ENCODE measurements around the gene SLC6A7.
A peak's percentile ranks its signal among the peaks of the same experiment; 100 is the strongest.
"Not testable (repeated sequence)": the region's sequence is repeated elsewhere in the genome, so short reads cannot be mapped to it uniquely, and the experiment has no call there.

SLC6A7 gene

DNA sequence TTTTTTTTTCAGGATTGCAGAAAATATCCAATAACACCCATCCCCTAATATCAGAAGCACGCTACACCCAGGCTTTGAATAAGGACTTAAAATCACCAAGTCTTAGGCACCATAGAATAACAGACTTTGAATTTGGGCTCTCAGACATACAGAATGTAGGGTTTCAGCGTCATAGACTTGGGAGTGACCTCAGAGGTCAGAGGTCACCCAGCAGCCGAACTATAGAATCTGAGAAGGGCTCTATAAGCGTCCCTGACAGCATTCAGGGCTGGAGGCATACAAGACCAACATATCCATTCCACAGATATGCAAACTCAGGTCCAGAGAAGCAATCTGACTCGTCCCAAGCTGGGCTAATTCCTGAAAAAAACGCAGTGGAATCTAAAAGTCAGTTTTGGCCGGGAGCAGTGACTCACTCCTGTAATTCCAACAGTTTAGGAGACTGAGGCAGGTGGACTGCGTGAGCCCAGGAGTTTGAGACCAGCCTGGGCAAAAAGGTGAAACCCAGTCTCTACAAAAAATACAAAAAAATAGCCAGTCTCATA lies 34.7 kb downstream of the SLC6A7 start:
- no peaks in the 10 kb centered on the region for H3K36me3 ChIP-seq (ENCODE audit: low read depth)
- H3K27ac ChIP-seq (ENCODE audit: poor library complexity, severe bottlenecking): no peak overlapping the region
- DNase-seq (ENCODE audit: low spot score): no peak
- no peaks in the 10 kb centered on the region for H3K9me3 ChIP-seq (ENCODE audit: severe bottlenecking)
- H3K4me3 ChIP-seq (ENCODE audit: severe bottlenecking): no peak overlapping the region
- H3K27me3 ChIP-seq (ENCODE audit: insufficient read depth, poor library complexity, severe bottlenecking): no peaks in the 10 kb centered on the region
- ATAC-seq (ENCODE audit: low read depth): no peak
- no peaks in the 10 kb centered on the region for H3K4me1 ChIP-seq (ENCODE audit: insufficient read depth, poor library complexity, severe bottlenecking)
- TF ChIP-seq, protein P1, sequence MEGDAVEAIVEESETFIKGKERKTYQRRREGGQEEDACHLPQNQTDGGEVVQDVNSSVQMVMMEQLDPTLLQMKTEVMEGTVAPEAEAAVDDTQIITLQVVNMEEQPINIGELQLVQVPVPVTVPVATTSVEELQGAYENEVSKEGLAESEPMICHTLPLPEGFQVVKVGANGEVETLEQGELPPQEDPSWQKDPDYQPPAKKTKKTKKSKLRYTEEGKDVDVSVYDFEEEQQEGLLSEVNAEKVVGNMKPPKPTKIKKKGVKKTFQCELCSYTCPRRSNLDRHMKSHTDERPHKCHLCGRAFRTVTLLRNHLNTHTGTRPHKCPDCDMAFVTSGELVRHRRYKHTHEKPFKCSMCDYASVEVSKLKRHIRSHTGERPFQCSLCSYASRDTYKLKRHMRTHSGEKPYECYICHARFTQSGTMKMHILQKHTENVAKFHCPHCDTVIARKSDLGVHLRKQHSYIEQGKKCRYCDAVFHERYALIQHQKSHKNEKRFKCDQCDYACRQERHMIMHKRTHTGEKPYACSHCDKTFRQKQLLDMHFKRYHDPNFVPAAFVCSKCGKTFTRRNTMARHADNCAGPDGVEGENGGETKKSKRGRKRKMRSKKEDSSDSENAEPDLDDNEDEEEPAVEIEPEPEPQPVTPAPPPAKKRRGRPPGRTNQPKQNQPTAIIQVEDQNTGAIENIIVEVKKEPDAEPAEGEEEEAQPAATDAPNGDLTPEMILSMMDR (IDR thresholded peaks at IDR 0.05; ENCODE audit: poor library complexity, severe bottlenecking): no peak

- H3K4me1 ChIP-seq (ENCODE audit: insufficient read depth, poor library complexity, severe bottlenecking): no peaks in the 10 kb centered on the region
- no peak for DNase-seq (ENCODE audit: low spot score)
- TF ChIP-seq, protein P1 (IDR thresholded peaks at IDR 0.05; ENCODE audit: poor library complexity, severe bottlenecking): peak; percentile 28
- ATAC-seq (ENCODE audit: low read depth): peak; percentile 34; the same call in 2 of the 3 replicates
- no peak overlapping the region for H3K27ac ChIP-seq (ENCODE audit: poor library complexity, severe bottlenecking)
- no peaks in the 10 kb centered on the region for H3K27me3 ChIP-seq (ENCODE audit: insufficient read depth, poor library complexity, severe bottlenecking)
- H3K36me3 ChIP-seq (ENCODE audit: low read depth): no peaks in the 10 kb centered on the region
- H3K4me3 ChIP-seq (ENCODE audit: severe bottlenecking): no peak overlapping the region
- H3K9me3 ChIP-seq (ENCODE audit: severe bottlenecking): no peaks in the 10 kb centered on the region
Observed at GRCh38 chr5:150227036-150227435, 37.2 kb downstream of the SLC6A7 start.

DNA sequence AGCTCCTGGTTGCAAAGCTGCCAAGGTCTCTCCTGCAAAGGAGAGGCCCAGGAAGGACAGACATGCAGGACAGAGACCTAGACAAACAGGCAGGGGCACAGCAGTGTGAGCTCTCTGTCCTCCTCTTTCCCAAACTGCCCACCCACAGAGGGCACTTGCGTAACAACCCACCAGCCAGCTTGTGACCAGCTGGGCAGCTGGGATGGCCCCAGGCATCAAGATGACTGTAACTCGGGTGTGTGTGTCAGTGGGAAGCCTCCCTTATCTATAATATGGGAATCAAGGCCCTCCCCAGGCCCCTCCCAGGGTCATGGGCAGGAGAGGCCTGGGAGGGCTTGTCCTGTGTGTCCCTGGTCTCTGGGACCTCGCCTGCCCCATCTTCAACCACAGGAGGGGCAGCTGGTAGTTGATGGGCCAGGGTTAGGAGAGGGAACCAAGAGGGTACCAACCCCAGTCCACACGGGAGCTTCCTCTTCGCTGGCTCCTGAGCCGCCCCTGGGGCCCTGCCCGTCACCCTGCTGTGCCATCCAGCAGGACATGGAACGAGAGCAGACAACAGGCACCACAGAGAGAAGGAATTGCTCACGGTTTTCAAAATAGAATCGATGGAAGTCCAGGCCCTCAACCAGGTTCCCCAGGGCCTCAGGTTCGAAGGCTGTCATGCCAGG lies 37.9 kb downstream of the SLC6A7 start:
- ATAC-seq (ENCODE audit: low read depth) (peak; percentile 33), DNase-seq (ENCODE audit: low spot score) (peak; percentile 54)
- Histone ChIP-seq H3K4me3 (ENCODE audit: severe bottlenecking) (no peak overlapping the region), H3K9me3 (ENCODE audit: severe bottlenecking) (no peaks in the 10 kb centered on the region), H3K36me3 (ENCODE audit: low read depth) (no peaks in the 10 kb centered on the region), H3K27me3 (ENCODE audit: insufficient read depth, poor library complexity, severe bottlenecking) (no peaks in the 10 kb centered on the region), H3K27ac (ENCODE audit: poor library complexity, severe bottlenecking) (no peak overlapping the region), H3K4me1 (ENCODE audit: insufficient read depth, poor library complexity, severe bottlenecking) (no peaks in the 10 kb centered on the region)
- TF ChIP-seq, protein P1 (IDR thresholded peaks at IDR 0.05; ENCODE audit: poor library complexity, severe bottlenecking): no peak

- Histone ChIP-seq H3K4me3 (ENCODE audit: severe bottlenecking) (no peak overlapping the region), H3K36me3 (ENCODE audit: low read depth) (no peaks in the 10 kb centered on the region), H3K4me1 (ENCODE audit: insufficient read depth, poor library complexity, severe bottlenecking) (no peaks in the 10 kb centered on the region), H3K27ac (ENCODE audit: poor library complexity, severe bottlenecking) (no peak overlapping the region), H3K27me3 (ENCODE audit: insufficient read depth, poor library complexity, severe bottlenecking) (no peaks in the 10 kb centered on the region), H3K9me3 (ENCODE audit: severe bottlenecking) (no peaks in the 10 kb centered on the region)
- no peak for DNase-seq (ENCODE audit: low spot score)
- no peak for ATAC-seq (ENCODE audit: low read depth)
- TF ChIP-seq, protein P1 (IDR thresholded peaks at IDR 0.05; ENCODE audit: poor library complexity, severe bottlenecking): no peak
Observed at GRCh38 chr5:150229571-150229970, 39.7 kb downstream of the SLC6A7 start.

- H3K9me3 ChIP-seq (ENCODE audit: severe bottlenecking): no peaks in the 10 kb centered on the region
- ATAC-seq (ENCODE audit: low read depth): no peak
- no peaks in the 10 kb centered on the region for H3K36me3 ChIP-seq (ENCODE audit: low read depth)
- no peaks in the 10 kb centered on the region for H3K4me1 ChIP-seq (ENCODE audit: insufficient read depth, poor library complexity, severe bottlenecking)
- DNase-seq (ENCODE audit: low spot score): no peak
- no peak overlapping the region for H3K27ac ChIP-seq (ENCODE audit: poor library complexity, severe bottlenecking)
- H3K27me3 ChIP-seq (ENCODE audit: insufficient read depth, poor library complexity, severe bottlenecking): no peaks in the 10 kb centered on the region
- TF ChIP-seq, protein P1 (IDR thresholded peaks at IDR 0.05; ENCODE audit: poor library complexity, severe bottlenecking): no peak
- no peak overlapping the region for H3K4me3 ChIP-seq (ENCODE audit: severe bottlenecking)
Observed at GRCh38 chr5:150230842-150231241, 41.0 kb downstream of the SLC6A7 start.

DNA sequence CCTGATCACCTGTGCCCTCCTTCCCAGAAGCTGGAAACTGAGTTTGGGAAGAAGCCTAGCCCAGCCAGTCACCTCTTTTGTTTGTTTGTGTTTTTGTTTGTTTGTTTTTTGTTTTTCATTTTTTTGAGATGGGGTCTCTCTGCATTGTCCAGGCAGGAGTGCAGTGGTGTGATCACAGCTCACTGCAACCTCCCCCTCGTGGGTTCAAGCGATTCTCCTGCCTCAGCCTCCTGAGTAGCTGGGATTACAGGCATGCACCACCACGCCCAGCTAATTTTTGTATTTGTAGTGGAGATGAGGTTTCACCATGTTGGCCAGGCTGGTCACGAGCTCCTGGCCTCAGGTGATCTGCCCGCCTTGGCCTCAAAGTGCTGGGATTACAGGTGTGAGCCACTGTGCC lies 43.8 kb downstream of the SLC6A7 start:
- not testable (repeated sequence) for H3K9me3 ChIP-seq (ENCODE audit: severe bottlenecking); H3K27ac ChIP-seq (ENCODE audit: poor library complexity, severe bottlenecking); H3K27me3 ChIP-seq (ENCODE audit: insufficient read depth, poor library complexity, severe bottlenecking); H3K4me1 ChIP-seq (ENCODE audit: insufficient read depth, poor library complexity, severe bottlenecking); H3K36me3 ChIP-seq (ENCODE audit: low read depth); H3K4me3 ChIP-seq (ENCODE audit: severe bottlenecking); DNase-seq (ENCODE audit: low spot score); ATAC-seq (ENCODE audit: low read depth)

All from RWPE2 (cell line).